HG03025 (cell line): ENCODE results near the gene CISD1.
A peak's percentile ranks its signal among the peaks of the same experiment; 100 is the strongest.
"Not testable (repeated sequence)": the region's sequence is repeated elsewhere in the genome, so short reads cannot be mapped to it uniquely, and the experiment has no call there.

Experiments
- ATAC-seq: cut with Tn5 transposase; IDR thresholded peaks from one replicate; pipeline ENCODE4 v1.9.1; 2021; ENCODE audit warnings: mild to moderate bottlenecking, moderate library complexity; ENCODE audit not compliant: unreplicated experiment, low FRiP score

CISD1 gene

DNA sequence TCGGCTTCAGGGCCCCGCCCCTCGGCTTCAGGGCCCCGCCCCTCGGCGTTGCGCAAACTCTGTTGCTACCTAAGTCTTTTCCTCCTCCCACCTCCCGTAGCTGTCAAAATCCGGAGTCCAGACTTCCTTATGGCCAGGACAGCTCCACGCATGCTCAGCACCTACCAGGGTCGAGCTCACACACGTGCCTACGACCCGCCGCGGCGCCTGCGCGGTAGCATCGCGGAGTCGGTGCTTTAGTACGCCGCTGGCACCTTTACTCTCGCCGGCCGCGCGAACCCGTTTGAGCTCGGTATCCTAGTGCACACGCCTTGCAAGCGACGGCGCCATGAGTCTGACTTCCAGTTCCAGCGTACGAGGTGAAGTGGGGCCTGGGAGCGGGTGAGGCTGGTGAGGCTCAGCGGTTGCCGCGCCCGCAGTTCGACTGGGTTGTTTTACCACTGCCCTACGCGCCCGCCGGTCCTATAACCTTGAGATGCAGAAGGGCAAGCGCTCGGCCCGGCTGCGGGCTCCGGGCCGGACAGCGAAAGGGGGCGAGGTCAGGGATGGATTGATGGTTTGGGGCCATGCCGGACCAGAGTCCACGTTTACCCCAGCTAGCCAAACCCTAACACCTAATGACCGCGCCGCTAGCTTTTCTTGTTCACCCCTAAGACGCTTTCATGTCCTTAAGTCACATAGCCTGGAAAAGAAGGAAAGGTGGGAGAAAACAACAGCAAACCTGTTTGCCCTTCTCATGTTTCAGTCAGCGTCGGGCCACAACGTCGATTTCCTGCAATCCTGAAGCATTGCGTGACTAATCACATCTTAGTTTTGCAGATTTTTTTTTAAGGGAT lies at the start of gene CISD1:
CISD1 (plus strand) TSS at position 217 of the 836 bp plus-strand sequence; CDS start at position 329, 112 bp downstream.
- ATAC-seq, result peak; percentile 59

DNA sequence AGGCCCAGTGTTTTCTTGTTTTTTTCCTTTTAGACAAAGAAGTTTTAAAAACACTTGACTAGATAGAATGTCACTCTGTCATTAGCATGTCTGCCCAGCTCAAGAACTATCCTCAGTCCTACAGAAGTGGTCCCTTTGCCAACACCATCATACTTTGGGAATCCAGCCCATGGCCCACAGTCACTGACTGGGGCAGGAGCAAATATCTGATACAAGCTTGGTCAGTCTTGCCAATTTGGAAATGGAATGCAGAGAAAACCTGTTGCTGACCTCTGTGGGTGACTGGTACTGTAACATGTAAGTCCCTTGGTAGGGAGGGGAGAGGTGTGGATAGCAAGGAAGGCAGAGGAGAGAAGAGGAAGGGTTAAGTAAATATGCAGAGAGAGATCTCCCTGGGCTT lies 49.1 kb upstream of the CISD1 start:
- no peak for ATAC-seq

DNA sequence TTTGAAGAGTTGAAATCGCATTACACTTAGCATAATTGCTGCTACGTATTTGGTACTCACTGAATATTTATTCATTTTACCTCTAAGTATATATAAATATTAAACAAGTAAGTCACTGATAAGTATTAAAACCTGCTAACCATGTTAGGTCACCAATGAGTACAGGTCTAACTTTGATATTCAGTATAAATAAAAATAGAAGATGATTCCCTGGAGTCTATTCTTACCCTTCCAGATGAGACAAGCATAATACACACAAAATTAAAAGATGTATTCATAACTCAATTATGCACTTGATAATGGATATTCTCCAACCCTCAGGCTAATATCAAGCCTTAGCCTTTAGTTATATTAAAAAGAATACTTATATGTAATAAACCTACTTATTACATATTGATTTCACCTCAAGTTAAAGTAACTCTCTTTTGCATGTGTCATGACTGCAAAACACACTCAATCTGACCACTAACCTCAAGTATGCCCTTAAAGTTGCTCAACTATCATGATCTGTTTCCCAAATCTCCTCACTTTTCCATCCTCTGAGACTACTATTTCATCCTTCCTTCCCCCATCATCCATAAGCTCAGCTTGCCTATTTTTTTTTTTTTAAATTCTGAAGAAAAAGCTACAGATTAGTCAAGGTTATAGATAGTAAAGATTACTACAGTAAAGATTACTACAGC lies 48.1 kb upstream of the CISD1 start:
- ATAC-seq, result no peak

DNA sequence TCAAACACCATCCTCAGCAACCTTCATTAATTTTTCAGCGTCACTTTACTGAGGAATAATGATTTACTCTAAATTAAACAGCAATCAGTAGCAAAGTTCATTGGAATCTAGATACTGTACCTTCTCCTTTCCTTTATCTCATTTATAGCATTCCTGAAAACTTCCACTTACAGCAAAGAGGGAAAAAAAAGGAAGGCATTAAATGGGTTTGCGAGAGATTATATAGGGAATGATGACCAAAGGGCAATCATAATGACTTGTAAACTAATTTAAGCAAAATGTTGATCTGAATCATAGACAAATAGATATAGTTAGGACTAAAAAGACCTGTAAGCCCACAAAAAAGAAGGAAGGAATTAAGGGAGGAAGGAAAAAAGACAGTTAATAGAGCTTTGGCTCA lies 43.3 kb upstream of the CISD1 start:
- no peak for ATAC-seq

DNA sequence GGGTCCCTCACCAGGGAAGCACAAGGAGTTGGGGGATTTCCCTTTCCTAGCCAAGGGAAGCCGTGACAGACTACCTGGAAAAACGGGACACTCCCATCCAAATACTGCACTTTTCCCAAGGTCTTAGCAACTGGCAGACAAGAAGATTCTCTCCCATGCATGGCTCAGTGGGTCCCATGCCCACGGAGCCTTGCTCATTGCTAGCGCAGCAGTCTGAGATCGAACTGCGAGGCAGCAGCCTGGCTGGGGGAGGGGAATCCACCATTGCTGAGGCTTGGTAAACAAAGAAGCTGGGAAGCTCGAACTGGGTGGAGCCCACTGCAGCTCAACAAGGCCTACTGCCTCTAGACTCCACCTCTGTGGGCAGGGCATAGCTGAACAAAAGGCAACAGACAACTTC lies 39.1 kb upstream of the CISD1 start:
- ATAC-seq, result not testable (repeated sequence)

DNA sequence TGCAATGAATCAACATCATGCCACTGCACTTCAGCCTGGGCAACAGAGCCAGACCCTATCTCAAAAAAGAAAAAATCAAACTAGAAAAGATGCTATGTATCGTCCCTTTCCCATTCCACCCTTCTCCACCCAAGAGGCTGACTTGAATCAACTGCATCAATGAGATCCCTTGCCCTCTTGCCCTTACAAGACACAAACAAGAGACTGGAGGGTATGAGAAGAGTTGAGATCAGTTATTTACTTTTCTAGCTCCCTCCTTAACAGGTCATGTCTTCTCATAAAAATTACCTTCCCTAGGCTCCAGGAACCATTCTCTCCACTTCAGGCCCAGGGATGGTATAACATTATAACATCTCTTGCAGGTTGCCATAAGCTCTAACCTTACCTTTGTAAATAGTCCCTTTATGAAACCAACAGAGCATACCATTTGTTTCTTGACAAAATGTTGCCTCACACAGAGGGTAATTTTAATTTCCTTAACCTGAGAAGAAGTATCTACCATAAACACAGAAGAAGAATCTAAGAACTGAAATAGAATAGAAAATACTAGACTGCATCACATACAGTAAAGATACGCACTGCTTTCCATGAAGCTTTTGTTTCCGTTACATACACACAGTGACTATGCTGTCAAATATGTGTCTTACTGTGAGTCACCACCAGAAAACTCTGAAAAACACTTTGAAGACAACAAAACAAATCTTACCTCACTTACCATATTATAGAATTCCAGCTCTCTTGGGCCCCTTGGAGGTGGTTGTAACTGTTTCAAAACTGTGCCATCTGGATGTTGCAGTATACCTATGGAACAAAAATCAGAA lies 31.7 kb upstream of the CISD1 start:
- no peak for ATAC-seq

DNA sequence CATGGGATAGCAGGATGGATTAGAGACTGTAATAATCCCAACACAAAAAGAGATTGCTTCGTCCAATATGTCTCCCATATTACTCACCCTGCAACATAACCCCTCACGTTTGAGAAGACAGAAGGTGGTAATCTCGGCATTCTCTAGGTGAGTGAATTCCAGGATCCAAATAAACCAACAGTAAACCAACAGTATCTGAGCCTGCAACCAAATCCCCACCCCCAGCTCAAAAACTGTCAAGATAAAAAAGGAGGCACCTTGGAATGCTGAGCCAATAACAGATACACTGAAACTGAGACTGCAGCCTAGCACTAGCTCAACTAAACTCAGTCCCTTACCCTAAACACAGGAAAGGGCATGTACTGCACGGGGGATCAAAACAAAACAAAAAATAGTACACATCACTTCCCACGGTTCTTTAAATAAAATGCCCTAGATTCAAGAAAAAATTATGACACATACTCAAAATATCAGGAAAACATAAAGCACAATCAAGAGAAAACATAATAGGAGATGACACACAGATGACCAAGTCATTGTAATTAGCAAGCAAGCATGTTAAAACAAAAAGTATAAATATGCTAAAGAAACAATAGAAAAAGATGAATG lies 29.3 kb upstream of the CISD1 start:
- no peak for ATAC-seq

DNA sequence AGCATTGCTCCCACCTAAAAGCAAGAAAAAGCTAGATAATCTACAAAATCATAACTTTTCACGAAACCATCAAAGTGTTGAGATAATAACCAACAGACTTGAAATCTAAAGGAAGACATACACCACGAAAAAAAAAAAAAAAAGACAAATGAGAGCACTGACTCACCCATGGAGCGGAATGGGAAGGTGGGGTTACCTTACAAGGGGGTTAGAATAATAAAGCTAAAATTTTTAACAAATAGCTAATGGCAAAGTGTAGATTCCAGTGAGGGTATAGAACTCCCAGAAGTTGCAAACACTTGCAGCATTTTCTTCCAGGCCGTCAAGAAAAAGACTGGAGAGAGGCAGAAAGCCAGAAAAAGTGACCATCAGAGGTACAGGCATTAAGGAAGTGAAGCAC lies 28.4 kb upstream of the CISD1 start:
- ATAC-seq, result no peak

DNA sequence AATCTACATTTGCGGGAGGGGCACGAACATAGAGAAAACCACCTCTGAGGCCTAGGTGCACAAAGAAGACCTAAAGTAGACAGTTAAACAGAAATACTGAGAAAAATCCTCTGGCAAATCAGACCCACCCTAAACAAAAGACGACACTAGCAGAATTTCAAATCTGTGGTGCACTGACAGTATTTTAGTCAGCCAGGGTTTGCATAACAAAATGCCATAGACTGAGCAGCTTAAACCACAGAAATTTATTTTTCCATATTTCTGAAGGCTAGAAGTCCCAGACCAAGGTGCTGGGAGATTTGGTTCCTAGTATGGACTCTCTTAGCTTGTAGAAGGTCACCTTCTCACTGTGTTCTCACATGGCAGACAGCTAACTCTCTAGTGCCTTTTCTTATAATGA lies 27.6 kb upstream of the CISD1 start:
- ATAC-seq, result no peak

DNA sequence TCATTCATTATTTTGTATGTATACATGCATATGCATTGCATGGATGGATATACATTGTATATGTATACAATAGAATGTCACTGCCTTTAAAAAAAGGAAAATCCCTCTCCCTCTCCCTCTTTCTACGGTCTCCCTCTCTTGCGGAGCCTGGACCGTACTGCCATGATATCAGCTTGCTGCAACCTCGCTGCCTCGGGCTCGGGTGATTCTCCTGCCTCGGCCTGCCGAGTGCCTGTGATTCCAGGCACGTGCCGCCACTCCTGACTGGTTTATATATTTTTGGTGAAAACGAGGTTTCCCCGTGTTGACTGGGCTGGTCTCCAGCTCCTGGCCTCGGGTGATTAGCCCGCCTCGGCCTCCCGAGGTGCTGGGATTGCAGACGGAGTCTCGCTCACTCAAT lies 25.7 kb upstream of the CISD1 start:
- ATAC-seq, result no peak

DNA sequence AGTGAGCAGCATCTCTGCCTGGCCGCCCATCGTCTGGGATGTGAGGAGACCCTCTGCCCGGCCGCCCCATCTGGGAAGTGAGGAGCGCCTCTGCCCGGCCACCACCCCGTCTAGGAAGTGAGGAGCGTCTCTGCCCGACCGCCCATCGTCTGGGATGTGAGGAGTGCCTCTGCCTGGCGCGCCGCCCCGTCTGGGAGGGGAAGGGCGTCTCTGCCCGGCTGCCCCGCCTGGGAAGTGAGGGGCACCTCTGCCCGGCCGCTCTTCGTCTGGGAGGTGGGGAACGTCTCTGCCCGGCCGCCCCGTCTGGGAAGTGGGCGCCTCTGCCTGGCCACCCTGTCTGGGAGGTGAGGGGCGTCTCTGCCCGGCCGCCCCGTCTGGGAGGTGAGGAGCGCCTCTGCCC lies 25.2 kb upstream of the CISD1 start:
- not testable (repeated sequence) for ATAC-seq

DNA sequence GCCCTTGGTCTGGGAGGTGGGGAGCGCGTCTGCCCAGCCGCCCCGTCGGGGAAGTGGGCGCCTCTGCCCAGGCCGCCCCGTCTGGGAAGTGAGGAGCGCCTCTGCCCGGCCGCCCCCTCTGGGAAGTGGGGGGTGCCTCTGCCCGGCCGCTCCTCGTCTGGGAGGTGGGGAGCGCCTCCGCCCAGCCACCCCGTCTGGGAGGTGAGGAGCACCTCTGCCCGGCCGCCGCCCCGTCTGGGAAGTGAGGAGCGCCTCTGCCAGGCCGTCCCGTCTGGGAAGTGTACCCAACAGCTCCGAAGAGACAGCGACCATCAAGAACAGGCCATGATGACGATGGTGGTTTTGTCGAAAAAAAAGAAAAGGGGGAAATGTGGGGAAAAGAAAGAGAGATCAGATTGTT lies 24.7 kb upstream of the CISD1 start:
- not testable (repeated sequence) for ATAC-seq

DNA sequence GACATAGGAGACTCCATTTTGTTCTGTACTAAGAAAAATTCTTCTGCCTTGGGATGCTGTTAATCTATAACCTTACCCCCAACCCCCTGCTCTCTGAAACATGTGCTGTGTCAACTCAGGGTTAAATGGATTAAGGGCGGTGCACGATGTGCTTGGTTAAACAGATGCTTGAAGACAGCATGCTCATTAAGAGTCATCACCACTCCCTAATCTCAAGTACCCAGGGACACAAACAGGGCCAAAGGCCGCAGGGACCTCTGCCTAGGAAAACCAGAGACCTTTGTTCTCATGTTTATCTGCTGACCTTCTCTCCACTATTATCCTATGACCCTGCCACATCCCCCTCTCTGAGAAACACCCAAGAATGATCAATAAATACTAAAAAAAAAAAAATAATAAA lies 24.3 kb upstream of the CISD1 start:
- not testable (repeated sequence) for ATAC-seq

DNA sequence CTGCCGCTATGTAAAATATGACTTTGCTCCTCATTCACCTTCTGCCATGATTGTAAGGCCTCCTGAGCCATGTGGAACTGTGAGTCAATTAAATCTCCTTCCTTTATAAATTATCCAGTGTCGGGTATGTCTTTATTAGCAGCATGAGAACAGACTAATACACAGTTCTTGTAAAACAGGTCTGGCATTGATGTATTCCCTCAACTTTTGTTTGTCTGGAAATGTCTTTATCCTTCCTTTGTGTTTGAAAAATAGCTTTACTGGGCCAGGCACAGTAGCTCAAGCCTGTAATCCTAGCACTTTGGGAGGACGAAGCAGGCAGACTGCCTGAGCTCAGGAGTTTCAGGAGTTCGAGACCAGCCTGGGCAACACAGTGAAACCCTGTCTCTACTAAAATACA lies 15.8 kb upstream of the CISD1 start:
- no peak for ATAC-seq

DNA sequence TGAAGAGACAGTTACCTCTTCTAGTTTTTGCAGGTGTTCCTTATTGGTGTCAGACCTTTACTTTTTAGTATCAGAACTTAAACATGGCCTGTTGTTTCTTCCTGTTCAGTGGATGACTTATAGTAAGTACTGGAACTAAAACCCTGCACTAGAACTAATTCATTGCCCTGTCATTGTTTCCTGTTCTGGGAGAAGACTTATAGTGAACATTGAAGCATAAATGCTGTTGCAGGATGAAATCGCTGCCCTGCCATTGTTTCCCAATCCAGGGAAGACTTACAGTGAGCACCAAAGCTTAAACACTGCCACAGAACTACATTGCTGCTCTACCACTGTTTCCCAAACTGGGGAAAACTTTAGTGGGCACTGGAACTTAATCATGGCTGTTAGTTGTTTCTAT lies 14.3 kb upstream of the CISD1 start:
- no peak for ATAC-seq

DNA sequence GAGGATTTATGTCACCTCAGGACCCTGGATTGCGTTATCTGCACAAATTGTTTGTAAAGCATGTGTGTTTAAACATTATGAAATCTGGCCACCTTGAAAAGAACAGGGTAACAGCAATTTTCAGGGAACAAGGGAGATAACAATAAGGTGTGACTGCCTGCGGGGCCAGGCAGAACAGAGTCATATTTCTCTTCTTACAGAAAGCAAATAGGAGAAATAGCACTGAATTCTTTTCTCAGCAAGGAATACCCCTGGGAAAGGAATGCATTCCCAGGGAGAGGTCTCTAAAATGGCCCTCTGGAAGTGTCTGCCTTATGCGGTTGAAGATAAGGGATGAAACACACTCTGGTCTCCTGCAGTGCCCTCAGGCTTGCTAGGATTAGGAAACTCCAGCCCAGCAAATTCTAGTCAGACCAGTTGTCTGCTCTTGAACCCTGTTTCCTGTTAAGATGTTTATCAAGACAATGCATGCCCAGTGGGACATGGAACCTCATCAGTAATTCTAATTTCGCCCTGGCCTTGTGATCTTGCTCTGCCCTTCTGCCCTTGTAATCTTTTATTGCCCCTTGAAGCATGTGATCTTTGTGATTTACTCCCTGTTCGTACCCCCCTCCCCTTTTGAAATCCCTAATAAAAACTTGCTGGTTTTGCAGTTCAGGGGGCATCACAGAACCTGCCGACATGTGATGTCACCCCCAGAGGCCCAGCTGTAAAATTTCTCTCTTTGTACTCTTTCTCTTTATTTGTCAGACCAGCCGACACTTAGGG lies 12.8 kb upstream of the CISD1 start:
- not testable (repeated sequence) for ATAC-seq

DNA sequence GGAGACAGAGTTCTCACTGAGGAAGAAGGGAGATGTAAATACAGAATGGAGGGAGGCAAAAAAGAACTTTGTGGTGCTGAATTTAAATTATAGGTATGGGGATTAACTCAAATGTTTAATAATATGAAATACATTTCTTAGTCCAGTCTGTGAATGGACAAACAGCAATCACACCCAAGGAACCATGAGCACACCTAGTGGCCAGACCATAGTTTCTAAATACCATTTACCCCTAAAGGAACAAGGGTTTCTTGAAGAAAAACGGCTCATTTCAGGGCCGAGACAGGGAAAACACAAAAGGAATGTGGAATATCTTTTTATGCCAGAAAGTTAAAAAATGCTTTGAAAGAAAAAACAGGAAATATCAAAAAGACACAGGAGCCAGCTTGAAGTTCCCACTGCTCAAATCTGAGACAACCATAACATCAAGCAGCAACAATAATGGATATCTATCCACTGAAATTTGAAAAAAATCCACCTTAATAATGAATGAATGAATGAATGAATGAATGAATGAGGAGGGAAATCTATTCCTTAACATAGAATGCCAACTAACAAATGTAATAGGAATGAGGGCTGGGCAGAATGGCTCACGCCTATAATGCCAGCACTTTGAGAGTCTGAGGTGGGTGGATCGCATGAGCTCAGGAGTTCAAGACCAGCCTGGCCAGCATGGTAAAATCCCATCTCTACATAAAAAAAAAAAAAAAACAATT lies 9.8 kb upstream of the CISD1 start:
- ATAC-seq, result no peak

DNA sequence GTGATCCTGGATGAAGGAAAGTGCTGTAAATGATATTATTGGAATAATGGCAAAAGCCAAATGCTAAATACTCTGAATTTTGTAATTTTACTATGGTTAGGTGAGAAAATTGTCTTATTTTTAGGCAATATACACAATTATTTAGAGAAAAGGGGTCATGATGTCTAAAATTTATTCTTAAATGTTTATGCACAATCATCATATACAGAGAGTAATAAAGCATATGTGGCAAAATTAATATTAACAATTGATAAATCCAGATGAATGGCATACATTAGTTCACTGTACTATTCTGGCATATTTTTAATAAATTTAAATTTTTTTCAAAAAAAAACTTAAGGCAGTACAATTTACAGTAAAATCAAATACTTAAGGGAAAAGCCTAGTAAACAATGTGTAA lies 8.6 kb upstream of the CISD1 start:
- ATAC-seq, result no peak

DNA sequence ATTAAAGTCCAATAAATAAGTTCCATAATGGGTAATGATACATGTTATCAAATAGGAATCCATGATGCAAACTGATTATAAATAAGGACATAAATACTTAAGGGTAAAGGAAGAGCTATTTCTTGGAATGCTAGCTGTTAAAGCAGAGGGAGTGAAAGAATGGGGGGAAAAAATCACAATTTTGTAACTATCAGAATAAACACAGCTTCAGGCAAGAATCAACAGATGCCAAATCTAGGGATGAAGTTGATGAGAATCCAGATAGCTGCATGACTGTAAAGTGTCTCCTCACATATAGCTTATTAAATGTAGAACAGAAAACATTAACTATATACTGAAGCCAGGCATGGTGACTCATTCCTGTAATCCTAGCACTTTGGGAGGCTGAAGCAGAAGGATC lies 6.2 kb upstream of the CISD1 start:
- ATAC-seq, result no peak
